DOHH2 (cell line): Measurements from ENCODE around the gene IFT43.

Source experiments
- CTCF ChIP-seq: fragments of 200-600 bp; sonication (generic); IDR thresholded peaks from one replicate; pipeline ENCODE4 v1.5.1; 2014; ENCODE audit warnings: antibody characterized with exemption, mild to moderate bottlenecking, low read depth, low read length; ENCODE audit not compliant: poor library complexity, severe bottlenecking
- EZH2phosphoT487 ChIP-seq: fragments of 200-600 bp; sonication (generic); IDR thresholded peaks from 2 replicates; pipeline ENCODE4 v1.6.1; 2017; ENCODE audit warnings: borderline replicate concordance, mild to moderate bottlenecking, antibody characterized with exemption, low read length, moderate library complexity, mixed read lengths

GRCh38 chr14:76067536-76067935, 82.0 kb downstream of the IFT43 start:
- TF ChIP-seq CTCF (no peak), EZH2phosphoT487 (no peak)
